ENCODE measurements around the gene CACNA1H. TPM values are rescaled to one million over a fixed set of nuclear protein-coding genes. Genes with fewer than 3 reads are reported as not detected.

The CACNA1H gene
- total RNA-seq, 1 donor from 2014 or later = 2.5 TPM

DNA sequence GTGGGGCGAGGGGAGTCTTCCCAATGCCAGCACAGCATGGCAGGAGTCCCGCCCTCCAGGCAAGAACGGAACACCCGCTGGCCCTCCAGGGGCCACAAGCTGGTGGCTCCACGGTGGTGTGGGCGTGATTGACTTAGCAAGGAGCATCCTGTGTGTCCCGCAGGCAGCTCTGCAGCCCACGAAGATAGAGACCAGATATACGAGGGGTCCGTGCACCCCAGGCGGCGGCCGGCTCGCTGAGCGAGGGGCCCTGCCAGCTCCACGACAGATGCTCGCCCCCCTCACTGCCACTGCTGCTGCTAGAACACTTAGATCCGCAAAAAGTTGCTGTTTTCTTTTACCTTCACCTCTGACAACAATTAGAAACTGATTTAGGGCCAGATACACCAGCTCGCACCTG, 10.0 kb upstream of the CACNA1H start:
- Histone ChIP-seq H3K27me3 (ENCODE audit: low read depth) (peaks cover 91% of the 10 kb centered on the region), H3K4me1 (no peaks in the 10 kb centered on the region), H3K27ac (replicated peaks) (no peak overlapping the region), H3K4me3 (no peak overlapping the region), H3K36me3 (no peaks in the 10 kb centered on the region), H3K9me3 (replicated peaks) (peaks cover 8% of the 10 kb centered on the region)
- intact Hi-C loops (cut with micrococcal nuclease) = no loop called here
- TF ChIP-seq, protein P1, sequence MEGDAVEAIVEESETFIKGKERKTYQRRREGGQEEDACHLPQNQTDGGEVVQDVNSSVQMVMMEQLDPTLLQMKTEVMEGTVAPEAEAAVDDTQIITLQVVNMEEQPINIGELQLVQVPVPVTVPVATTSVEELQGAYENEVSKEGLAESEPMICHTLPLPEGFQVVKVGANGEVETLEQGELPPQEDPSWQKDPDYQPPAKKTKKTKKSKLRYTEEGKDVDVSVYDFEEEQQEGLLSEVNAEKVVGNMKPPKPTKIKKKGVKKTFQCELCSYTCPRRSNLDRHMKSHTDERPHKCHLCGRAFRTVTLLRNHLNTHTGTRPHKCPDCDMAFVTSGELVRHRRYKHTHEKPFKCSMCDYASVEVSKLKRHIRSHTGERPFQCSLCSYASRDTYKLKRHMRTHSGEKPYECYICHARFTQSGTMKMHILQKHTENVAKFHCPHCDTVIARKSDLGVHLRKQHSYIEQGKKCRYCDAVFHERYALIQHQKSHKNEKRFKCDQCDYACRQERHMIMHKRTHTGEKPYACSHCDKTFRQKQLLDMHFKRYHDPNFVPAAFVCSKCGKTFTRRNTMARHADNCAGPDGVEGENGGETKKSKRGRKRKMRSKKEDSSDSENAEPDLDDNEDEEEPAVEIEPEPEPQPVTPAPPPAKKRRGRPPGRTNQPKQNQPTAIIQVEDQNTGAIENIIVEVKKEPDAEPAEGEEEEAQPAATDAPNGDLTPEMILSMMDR (IDR thresholded peaks at IDR 0.05; ENCODE audit: borderline replicate concordance) = no peak
- DNase-seq = no peak

DNA sequence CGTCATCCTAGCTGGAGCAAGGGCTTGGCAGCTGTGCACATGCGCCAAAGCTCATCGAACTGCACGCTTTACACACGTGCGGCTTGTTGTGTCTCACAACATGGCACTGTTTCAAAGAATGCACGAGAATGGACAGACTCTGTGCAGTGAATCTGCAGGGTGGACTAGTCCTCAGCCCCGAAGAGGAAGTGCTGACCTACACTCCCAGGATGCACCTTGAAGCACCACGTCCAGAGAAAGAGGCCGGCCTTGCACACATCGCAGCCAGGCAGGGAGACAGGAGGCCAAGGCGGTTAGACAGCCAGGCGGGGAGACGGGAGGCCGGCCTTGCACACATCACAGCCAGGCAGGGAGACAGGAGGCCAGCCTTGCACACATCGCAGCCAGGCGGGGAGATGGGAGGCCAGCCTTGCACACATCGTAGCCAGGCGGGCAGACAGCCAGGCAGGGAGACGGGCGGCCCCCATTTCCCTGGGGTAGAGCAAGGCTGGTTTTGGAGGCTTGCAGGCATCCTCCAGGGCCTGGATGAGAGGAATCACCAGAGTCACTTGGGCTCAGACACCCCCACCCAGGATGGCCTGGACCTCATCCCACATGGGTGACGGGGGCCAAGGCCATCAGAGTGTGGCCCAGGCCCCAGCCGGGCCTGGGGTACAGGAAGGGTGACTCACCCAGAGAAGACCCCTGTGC, 9.0 kb upstream of the CACNA1H start:
- DNase-seq = no peak
- intact Hi-C loops (cut with micrococcal nuclease) = no loop called here
- TF ChIP-seq, protein P1 (IDR thresholded peaks at IDR 0.05; ENCODE audit: borderline replicate concordance) = no peak
- Histone ChIP-seq H3K4me1 (no peaks in the 10 kb centered on the region), H3K4me3 (no peak overlapping the region), H3K9me3 (replicated peaks) (peaks cover 8% of the 10 kb centered on the region), H3K27ac (replicated peaks) (no peak overlapping the region), H3K27me3 (ENCODE audit: low read depth) (peaks cover 93% of the 10 kb centered on the region), H3K36me3 (no peaks in the 10 kb centered on the region)

DNA sequence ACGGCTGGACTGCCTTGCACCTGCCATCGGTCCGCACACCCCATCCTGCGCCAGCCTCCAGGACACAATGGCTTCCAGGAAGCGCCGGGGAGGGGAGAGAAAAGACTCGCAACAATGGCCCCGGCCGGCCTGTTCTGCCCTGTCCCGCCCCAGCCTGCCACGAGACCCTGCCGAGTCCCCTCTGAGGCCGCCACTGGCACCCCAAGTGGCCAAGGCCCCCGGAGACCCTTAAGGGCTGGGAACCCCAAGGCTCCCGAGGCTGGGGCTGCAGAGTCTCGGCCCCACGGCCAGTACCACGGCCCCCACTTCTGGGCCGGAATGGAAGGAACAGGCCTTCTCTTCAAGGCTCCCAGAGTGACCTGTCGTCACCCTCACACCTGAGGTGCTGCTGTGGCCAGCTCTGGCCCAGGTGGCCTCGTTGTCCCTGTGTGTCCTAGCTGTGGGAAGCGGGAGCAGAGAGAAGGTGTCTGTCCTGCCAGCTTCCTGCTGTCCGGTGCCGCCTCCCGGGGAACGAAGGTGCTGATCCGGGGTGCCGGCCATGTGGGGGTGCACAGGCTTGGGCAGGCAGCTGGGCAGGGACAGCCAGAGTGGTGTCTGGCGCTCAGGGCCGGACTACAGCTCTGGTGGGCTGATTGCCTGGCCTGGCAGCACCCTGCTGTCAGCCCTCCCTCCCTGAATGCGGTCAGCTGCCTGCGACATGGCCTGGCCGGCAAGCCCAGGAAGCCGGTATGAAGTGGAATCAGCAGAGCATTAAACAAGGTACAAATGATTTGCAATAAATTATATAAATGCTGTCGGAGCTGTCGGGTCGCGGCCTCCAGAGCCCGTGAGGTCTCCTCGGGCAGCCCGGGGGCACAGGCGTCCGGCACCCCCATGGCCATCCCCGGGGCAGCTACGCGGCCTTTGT, 8.2 kb upstream of the CACNA1H start:
- Histone ChIP-seq H3K9me3 (replicated peaks) (peaks cover 8% of the 10 kb centered on the region), H3K36me3 (no peaks in the 10 kb centered on the region), H3K27ac (replicated peaks) (no peak overlapping the region), H3K4me1 (no peaks in the 10 kb centered on the region), H3K27me3 (ENCODE audit: low read depth) (peaks cover 94% of the 10 kb centered on the region), H3K4me3 (no peak overlapping the region)
- TF ChIP-seq, protein P1 (IDR thresholded peaks at IDR 0.05; ENCODE audit: borderline replicate concordance) = no peak
- DNase-seq = no peak
- intact Hi-C loops (cut with micrococcal nuclease) = no loop called here

DNA sequence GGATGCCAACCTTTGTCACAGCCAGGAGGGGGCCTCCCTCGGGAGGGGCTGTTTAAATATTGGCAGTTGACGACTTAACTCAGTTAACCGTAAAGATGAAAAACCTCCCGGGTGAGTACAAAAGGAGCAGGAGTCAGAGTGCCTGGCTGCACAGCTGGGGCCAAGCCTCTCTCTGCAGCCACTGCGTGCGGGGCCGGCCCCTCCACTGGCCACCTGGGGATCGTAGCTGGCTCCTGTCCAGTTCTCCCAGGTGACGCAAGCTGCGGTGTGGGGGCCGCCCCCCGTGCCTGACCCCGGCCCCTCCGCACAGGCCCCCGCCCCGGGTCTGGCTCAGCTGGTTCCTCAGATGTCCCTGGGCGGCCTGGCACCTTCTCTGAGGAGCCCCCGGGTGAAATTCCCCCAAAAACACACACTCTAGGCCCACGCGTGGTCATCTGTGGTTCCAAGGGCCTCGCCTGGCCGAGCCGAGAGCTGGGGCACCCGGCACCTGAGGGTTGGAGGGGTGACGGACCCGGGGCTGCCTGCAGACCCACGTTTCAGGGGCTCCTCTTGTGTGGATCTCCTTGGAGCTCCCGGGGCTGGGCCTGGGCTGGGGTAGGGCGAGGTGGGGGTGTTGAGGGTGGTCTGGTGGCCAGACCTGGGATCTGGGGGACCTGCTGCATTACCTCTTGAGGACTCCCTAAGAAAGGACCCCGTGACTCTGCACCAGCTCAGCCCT, 7.4 kb upstream of the CACNA1H start:
- intact Hi-C loops (cut with micrococcal nuclease) = no loop called here
- H3K36me3 ChIP-seq = no peaks in the 10 kb centered on the region

DNA sequence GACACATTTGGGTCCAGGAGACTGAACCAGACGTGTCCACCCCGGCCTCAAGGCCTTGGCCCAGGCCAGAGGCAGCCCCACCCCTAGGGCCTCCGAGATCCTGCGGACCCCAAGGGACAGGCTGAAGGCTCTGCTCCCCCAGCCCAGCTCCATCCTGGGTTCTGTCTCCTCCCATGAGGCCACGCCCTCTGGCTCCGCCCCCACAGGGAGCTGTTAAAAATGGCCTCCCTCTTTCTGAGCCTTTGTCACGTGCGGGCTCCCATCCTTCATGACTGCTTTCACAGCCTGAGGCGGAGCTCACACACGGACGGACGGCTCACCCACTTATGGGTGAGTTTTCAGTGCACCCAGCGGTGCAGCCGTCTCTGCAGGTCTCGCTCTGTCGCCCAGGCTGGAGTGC, 6.5 kb upstream of the CACNA1H start:
- Histone ChIP-seq H3K36me3 (no peaks in the 10 kb centered on the region), H3K27ac (replicated peaks) (no peak overlapping the region), H3K9me3 (replicated peaks) (peaks cover 8% of the 10 kb centered on the region), H3K4me3 (no peak overlapping the region), H3K27me3 (ENCODE audit: low read depth) (peaks cover 93% of the 10 kb centered on the region), H3K4me1 (no peaks in the 10 kb centered on the region)
- intact Hi-C loops (cut with micrococcal nuclease) = no loop called here
- no peak for DNase-seq
- TF ChIP-seq, protein P1 (IDR thresholded peaks at IDR 0.05; ENCODE audit: borderline replicate concordance) = no peak

More for the DNA sequence above, 7.4 kb upstream of the CACNA1H start:
- DNase-seq = no peak
- H3K4me3 ChIP-seq = no peak overlapping the region
- TF ChIP-seq, protein P1 (IDR thresholded peaks at IDR 0.05; ENCODE audit: borderline replicate concordance) = no peak
- H3K9me3 ChIP-seq (replicated peaks) = peaks cover 8% of the 10 kb centered on the region
- no peaks in the 10 kb centered on the region for H3K4me1 ChIP-seq
- peaks cover 93% of the 10 kb centered on the region for H3K27me3 ChIP-seq (ENCODE audit: low read depth)
- no peak overlapping the region for H3K27ac ChIP-seq (replicated peaks)
